HG03066 (cell line): ENCODE measurements around the gene RPAIN.
A peak's percentile ranks its signal among the peaks of the same experiment; 100 is the strongest.
"Not testable (repeated sequence)": the region's sequence is repeated elsewhere in the genome, so short reads cannot be mapped to it uniquely, and the experiment has no call there.

ENCODE experiments used
- ATAC-seq: cut with Tn5 transposase; IDR thresholded peaks from one replicate; pipeline ENCODE4 v1.9.1; 2021; ENCODE audit warnings: low read depth; ENCODE audit not compliant: unreplicated experiment

Gene RPAIN

DNA sequence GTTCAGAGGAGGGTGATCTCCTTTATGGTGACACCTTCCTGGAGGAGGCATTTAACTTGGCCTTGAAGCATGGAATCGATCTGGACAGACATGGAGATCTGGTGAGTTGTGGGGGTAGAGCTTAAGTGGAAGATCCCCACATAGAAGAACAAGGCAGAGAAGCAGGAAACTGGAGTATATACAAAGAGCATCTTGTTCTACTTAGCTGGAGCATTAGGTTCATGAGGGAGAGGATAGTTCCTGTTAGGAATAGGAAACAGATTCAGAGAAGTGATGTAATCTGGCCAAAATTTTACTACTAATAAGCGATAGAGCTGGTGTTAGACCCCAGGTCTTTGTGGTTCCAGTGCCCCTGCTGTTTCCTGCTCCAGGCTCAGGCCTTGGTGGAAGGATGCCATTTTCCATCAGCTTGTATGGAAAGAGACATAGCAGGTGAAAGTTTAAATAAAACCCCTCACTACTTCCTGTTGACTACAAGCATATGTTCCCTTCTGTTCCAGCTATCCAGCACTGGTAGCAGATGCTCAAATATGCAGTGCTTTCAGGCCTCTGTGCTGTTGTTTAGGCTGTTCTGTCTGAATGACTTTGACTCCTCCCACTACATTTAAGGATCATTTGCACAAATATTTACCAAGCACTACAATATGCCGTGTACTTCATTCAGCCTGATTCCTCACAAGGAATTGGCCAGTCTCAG lies 9.4 kb downstream of the RPAIN start:
- ATAC-seq: no peak

DNA sequence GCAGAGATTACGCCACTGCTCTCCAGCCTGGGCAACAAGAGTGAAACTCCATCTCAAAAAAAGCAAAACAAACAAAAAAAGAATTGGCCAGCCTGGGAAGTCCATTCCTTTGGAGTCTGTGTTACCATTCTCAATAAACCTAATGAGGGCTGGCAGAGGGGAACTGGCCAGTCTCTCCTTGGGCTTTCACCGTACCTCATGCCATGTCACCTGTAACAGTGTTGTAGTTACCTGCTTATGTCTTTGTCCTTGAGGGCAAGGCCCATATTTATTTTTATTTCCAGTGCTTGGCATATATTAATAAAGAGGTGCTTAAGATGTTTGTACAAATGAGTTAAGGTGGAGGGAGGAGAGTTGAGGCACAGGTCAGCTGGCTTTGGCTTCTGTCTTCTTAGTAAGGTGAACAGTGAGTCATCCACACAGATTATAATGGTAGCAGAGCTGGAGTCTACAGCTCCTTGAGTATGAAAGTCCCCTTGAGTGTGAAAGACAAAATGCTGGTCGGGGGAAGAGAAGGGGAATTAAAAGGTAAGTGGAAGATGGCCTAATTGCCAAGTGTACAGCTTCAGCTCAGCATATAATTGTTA lies 10.5 kb downstream of the RPAIN start:
- ATAC-seq: no peak

DNA sequence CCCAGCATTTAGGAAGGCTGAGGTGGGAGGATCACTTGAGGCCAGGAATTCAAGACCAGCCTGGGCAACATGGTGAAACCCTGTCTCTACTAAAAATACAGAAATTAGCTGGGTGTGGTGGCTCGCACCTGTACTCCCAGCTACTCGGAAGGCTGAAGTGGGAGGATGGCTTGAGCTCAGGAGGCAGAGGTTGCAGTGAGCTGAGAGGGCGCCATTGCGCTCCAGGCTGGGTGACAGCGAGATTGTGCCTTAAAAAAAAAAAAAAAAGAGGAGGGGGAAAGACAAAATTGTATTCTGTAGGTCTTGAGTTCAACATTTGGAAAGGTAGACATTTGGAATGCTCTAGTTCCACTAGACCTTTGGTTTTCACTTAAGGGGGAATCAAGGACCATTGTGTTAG lies 11.3 kb downstream of the RPAIN start:
- ATAC-seq: not testable (repeated sequence)

DNA sequence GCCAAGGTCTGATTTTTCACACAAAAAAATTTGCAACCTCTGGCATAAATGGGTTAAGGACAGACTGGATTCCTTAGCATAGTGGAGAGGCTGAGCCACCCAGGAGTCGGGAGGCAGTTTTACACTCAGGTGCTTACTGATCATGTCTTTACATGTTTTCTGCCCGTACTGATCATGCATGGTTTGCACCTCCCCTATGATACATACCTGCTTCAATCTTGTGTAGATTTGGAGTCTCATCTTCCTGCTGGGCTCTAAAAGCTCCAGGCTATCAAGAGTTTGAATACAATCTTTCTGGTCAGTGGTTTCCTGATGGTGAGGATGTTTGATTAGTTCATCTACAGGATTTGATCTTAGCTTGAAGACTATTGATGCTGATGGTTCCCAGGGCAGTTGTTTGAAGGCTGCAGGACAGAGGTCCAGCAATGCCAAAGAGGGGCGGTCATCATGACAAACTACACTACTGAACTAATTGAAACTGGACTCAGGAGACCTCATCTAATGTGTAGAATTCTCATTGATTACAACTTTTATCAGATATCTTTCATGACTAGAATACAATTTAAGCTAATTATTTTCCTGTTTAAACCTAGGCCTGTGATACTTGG lies 12.1 kb downstream of the RPAIN start:
- ATAC-seq: no peak

DNA sequence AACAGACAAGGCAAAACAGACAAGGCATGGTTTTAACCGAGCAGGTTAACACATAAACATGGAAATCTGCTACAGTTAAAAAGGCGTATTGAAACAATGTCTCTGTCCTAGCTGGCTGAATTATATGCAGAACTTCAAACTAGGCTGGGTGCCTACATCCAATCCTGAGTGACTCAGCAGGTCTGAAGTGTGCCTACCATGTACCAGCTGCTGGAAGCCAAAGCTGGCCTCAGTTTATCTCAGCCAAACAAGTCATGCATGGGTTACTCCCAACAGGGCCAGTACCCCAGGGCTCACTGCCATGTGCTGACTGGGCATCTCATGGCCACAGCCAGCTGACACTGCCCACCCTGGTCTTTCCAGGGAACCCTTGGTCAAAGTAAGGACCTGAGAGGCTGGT lies 15.0 kb downstream of the RPAIN start:
- ATAC-seq: no peak

DNA sequence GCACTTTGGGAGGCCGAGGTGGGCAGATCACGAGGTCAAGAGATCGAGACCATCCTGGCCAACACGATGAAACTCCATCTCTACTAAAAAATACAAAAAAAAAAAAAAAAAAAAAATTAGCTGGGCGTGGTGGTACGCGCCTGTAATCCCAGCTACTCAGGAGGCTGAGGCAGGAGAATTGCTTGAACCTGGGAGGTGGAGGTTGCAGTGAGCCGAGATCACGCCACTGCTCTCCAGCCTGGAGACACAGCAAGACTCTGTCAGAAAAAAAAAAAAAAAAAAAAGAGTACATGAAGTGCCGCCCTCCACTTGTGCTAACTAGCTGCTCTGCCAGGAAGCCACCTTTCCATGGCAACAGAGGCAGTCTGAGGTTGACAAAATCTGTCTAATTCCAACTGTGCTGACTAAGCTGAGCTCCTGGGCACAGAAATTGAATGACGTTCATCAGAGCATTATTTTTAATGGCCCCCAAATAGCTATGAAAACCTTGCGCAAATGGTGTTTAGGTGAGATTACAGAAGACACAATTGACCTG lies 15.9 kb downstream of the RPAIN start:
- not testable (repeated sequence) for ATAC-seq

DNA sequence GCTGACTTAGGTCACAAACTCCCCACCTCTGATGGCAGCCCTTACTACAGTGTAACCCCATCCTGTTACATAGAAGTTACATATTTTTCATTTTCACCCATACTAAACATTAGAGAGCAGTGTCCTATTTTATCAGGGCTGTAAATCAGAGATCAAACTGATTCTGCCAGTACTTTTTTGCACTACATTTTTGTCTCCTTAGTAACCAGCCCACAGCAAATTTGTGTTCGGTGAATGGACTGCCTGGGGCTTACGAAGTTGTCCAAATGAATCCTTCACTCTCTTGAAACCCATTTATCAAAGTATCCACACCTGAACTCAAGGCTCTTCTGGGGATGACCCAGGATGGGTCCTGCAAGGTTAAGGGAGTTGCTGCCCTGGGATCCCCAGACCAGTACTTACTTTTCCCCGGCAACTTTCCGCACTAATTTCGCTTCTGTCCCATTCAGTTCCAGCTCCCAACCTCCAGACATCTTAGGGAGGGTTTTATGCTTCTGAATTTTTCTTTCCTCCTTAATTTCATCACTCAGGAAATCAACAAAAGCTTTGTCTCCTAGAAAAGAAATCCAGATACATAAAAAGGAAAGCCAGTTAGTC lies 17.8 kb downstream of the RPAIN start:
- ATAC-seq: no peak

DNA sequence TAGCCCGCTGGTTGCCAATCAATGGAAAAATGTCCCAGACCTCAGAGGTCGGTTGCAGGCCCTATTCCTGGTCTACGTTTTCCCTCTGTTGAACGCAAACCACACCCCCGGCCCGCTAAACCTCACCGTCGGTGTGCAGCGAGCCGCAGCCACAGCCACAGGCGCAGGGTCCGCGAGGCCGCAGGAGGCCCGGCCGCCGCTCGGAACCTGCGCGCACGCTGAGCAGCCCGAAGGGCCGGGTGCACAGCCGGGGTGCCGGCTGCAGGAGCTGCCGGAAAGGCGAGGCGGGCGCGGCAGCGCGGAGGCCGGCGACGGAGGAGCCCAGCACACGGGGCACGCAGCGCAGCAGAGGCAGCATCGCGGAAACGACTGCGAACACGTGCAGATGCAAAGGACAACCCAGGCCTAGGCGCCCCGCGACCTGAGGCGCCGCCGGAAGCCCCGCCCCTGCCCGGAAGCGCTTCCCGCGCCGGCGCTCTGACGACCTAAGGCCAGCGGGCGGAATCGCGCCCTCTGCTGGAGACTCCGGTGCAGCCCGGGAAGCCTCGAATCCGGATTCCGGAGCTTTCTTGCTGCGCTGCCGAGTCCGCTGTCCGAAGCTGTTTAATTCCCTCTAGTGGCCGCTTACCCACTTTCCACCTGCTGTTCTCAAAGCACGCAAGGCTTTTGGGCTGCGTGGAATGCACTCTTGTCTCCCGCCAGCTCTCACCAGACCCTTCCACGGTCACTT lies 18.9 kb downstream of the RPAIN start, which contains the start of gene C1QBP:
Gene C1QBP (minus strand): TSS at position 440 of the 730 bp plus-strand sequence. CDS start 82 bp downstream, at position 358.
- peak; percentile 65 for ATAC-seq

DNA sequence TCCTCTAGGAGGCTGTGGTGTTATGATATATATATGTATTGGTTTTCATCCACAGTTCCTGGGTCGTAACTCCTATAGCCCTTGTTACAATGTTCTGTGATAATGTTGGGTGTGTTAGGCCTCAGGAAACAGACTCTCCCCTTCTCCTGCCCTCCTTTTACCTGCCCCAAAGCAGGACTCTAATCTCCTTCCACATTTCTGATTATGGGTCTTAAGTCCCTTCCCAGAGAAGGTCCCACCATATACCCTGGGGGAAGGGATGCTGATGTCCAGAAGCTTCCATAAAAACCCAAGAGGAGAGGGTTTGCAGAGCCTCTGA lies 19.4 kb downstream of the RPAIN start:
- ATAC-seq: no peak

DNA sequence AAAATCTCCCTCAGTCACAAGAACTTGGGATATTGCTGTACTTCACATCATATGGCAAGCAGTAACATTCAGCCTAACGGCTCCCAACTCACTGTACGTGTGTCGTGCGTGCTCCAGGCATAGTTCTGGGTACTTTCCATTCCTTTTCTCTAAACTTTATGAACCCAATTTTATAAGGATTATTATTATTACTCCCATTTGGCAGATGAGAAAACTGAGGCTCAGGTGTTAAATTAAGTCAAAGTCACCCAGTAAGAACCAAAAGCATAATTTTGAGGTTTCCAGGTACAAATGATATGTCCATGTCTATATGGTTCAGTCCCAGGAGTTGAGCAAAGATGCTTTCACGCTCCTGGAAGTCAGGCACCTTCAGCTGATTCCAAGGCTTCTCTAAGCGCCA lies 23.7 kb downstream of the RPAIN start:
- no peak for ATAC-seq

DNA sequence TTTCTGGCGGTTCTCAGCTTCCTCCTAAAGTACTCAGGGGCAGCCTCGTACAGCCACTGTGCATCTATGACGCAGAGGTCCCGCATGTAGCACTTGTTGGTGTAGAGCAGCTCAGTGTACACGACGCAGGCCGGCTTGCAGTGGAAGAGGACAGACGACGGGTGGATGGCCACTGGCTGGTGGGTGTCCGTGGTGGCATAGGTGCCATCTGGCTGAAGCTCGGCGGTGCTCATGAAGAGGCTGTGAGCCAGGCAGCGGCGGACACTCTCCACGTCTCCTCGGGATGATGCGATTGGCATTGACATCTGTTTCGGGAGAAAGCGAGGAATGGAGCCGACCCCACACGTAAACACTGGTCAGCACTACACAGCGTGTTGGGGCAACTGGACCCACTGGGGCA lies 24.2 kb downstream of the RPAIN start:
- no peak for ATAC-seq

DNA sequence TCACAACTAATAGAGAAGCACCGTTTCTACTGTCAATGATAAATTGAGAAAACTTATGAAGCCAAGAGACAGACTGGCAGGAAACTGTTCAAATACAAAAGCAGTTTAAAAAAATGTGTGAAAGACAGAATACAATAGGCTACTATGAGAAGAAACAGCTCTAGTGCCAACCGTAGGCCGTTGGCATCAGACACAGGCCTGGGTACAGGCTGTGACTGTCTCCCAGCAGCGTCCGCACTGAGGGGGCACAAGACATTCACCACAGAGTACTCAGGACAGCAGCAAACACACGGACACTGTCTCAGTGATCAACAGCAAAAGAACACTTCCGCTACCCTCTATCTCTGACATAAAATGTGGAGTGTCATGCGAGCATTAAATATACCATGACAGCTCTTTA lies 26.8 kb downstream of the RPAIN start:
- ATAC-seq: no peak

DNA sequence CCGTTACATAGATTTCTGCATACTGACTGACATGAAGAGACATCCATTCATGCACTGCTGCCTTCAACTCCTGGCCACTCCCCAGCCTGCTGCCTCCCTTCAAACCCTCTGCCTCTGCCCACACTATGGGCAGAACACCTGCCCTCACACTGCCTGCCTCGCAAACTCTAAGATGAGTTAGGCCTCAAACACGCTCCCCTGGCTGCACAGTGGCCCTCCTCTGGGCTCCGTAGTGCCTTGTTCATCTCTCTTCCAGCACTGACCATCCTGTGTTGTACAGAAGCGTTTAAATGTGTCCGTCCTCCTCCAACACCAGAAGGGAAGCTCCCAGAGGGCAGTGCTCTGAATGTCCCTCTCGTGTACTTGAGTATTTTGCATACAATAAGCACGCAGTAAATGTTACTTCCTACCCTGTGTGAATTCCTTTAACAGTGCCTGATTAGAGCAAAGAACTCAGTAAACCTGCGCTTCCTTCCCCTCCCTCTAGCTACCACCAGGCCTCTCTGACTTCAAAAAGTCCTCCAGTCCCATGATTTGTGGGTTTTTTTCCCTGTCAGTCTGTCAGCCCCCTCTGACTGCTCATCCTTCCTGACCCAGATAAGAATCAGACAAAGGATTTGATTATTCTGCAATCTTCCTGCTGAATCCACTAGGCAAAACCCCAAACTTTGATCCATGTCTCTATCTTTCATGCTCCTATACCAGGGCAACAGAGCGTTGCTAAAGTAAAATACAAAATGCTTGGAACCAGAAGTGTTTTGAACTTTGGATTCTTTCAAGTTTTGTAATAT lies 44.9 kb downstream of the RPAIN start:
- no peak for ATAC-seq

DNA sequence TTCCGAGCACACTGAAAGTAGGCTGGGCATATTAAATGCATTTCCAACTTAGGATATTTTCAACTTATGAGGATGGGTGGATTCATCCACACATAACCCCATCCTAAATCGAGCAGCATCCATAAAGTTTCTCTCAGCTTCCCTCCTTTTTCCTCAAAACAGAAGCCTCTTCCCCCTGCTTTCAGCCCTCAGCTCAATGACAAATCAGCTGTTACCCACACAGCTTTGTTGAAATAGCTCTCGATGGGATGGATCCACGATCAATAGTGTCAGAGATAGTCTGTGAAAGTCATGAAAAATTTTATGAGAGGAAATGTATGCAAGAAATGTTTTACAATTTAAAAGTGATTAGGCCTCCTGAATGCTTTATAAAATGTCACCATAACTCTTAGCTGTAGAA lies 46.3 kb downstream of the RPAIN start:
- ATAC-seq: no peak

DNA sequence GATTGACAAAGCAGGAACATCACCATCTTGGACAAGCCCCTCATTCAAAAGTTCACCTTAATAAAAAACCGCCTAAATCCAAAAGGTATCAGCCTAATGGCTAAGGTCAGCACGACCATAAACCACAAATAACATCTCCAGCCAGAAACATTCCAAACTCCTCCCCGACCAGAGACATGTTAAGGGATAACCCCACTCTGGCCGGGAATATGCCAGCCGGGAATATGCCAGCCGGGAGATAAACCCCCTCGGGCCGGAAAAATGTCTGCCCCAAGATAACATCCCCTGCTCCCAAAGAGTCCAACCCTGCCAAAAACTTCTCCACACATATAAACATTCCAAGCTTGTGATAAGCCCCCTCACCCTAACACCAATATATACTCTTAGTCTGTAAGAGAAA lies 47.4 kb downstream of the RPAIN start:
- no peak for ATAC-seq

DNA sequence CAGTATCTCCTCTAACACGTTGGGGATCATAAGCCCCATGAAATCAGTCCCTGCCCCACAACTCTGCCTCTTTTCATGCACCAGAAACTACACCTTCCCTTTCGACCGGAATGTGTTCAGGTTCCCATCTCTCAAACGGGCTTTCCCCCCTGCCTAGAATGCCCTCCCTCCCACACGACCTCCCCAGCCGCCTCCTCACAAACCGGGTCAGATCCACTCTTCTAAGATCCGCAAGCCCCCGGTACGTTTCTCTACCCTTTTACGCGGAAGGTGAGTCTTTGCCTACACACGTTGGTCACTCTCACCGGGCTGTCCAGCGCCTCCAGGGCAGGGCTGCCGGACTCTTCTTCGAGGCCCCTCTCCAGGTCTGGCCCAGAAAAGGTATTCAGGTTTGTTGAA lies 48.1 kb downstream of the RPAIN start:
- no peak for ATAC-seq

DNA sequence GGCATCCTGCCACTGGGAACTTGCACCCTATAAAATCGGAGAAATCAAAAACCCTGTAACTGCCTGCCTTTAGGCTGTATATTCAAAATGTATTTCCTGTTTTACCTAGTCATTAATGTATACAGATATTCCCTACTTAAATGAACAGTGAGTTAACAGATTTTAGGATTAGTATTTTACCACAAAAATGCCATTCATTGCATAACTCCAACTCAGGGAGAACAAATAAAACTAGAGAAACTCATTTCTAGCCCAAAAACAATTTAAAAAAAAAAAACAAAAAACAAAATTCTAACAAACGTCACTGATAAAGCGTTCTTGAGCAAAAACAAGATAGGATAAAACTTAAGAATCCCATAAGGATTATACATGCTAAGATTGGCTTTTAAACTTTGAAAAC lies 52.5 kb downstream of the RPAIN start:
- ATAC-seq: no peak

DNA sequence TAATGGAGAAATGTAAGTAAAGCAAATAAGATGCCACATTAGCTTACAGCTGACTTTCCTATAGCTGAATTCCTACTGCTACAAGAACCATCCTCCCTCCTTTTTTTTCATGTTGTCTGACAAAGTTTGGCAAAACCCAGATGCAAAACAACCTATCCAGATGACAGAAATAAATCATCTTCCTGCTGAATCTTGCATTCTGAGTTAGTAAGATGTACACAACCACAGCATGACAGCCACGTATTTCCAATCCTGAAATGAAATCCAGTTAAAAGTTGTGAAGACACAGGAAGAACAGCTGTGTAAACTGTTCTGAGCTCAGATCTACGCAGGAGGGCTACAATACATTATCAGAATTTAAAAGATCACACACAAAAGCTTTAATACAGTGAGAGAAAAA lies 53.9 kb downstream of the RPAIN start:
- no peak for ATAC-seq

DNA sequence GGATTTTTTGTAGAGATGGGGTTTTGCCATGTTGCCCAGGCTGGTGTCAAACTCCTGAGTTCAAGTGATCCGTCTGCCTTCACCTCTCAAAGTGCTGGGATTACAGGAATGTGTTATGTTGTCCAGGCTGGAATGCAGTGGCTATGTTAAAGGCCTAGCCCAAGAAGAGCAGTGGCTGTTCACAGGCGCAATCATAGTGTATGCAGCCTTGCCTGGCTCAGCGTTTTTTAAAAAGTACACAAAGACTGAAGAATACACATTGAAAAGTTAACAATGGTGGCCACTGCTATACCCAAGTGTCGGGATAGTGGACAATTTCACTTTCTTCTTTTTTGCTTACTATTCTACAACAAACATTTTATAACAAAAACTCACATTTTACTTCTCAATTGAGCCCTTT lies 59.0 kb downstream of the RPAIN start:
- no peak for ATAC-seq

DNA sequence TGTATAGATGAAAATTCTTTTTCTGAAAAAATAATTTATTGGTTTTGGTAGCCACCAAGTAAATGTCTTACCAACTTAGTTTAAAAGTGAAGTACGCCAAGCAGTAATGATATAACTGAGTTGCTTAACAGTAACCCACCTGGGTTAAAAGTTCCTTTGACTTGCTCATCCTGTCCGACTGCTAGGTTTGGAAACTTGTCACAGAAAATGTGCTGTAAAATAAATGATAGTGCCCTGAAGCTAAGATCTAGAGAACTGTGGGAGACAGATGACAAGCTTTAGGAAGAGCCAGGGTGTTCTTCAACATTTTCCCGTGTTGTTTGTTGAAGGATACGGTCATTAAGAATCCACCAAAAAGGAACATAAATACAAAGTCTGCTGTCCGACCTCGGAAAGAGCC lies 61.0 kb downstream of the RPAIN start:
- ATAC-seq: no peak
